ENCODE results near the gene FADS3.
A peak's percentile ranks its signal among the peaks of the same experiment; 100 is the strongest.

The FADS3 gene, protein sequence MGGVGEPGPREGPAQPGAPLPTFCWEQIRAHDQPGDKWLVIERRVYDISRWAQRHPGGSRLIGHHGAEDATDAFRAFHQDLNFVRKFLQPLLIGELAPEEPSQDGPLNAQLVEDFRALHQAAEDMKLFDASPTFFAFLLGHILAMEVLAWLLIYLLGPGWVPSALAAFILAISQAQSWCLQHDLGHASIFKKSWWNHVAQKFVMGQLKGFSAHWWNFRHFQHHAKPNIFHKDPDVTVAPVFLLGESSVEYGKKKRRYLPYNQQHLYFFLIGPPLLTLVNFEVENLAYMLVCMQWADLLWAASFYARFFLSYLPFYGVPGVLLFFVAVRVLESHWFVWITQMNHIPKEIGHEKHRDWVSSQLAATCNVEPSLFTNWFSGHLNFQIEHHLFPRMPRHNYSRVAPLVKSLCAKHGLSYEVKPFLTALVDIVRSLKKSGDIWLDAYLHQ

GRCh38 chr11:61891331-61892084, at the start of gene FADS3:
Gene FADS3 (minus strand): TSS chr11:61891545. CDS start chr11:61891381, 164 bp downstream.
- Mint-ChIP-seq H3K4me1 (peaks cover 43% of the 10 kb centered on the region), H3K27ac (peak within 1 kb of the TSS; percentile 84), H3K9me3 (peaks cover 4% of the 10 kb centered on the region), H3K27me3 (no peaks in the 10 kb centered on the region), H3K36me3 (peaks cover 12% of the 10 kb centered on the region), H3K4me3 (peak within 1 kb of the TSS; percentile 83)
- ATAC-seq = peak; percentile 85

GRCh38 chr11:61940466-61940865, 49.1 kb upstream of the FADS3 start:
- no peak for ATAC-seq
- Mint-ChIP-seq H3K27ac (no peak overlapping the region), H3K4me3 (no peak overlapping the region), H3K36me3 (no peaks in the 10 kb centered on the region), H3K9me3 (peaks cover 13% of the 10 kb centered on the region), H3K27me3 (peaks cover 27% of the 10 kb centered on the region), H3K4me1 (no peaks in the 10 kb centered on the region)

DNA sequence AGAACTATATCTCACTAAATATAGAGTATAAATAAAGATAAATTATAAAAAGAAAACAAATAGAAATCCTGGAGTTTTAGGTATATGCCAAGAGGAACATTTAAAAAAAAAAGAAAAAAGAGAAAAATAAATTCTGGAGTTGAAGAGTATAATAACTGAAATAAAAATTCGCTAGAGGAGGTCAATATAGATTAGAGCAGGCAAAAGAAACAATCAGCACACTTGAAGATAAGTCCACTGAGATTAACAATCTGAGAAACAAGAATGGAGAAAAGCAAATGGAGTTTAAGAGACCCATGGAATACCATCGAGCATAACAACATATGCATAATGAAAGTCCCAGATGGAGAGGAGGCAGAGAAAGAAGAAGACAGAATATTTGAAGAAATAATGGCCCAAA, 44.5 kb upstream of the FADS3 start:
- Mint-ChIP-seq H3K27ac (no peak overlapping the region), H3K36me3 (peaks cover 6% of the 10 kb centered on the region), H3K4me1 (no peaks in the 10 kb centered on the region), H3K4me3 (no peak overlapping the region), H3K9me3 (peaks cover 19% of the 10 kb centered on the region), H3K27me3 (peaks cover 53% of the 10 kb centered on the region)
- no peak for ATAC-seq

DNA sequence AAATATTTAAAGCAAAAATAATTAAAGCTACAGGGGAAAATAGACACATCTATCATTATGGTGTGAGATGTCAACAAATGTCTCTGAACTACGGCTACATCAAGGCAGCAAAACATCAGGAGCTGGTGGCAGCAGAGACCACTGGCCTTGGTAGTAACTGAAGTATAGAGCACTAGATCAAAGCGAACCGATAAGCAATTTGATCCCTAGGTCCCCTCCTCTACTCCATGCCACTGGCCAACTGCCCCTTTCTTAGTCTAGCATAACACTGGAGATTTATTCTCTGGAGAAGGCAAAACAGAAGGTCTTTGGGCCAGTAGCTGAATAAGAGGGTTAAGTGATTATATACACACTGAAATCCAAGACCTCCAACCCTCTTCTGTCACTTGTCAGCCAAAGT, 39.6 kb upstream of the FADS3 start:
- Mint-ChIP-seq H3K4me3 (no peak overlapping the region), H3K4me1 (no peaks in the 10 kb centered on the region), H3K27me3 (peaks cover 30% of the 10 kb centered on the region), H3K9me3 (peaks cover 8% of the 10 kb centered on the region), H3K36me3 (peaks cover 6% of the 10 kb centered on the region), H3K27ac (no peak overlapping the region)
- no peak for ATAC-seq

DNA sequence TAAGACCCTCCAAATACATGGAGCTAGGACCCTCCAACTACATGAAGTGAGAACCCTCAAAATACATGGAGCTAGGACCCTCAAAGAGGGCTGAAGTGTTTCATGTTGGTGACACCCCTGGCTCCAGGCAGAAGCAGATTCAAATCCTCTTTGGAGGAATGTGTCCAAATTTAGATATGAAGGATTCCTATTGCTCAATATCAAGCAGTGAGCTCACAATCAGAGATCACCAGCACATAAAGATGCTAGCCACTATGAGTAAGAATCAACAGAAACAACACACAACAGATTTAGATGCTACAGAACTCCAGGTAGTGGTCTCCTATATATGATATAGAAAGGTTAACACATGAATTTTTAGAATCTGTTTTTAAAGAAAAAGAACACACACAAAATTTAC, 37.3 kb upstream of the FADS3 start:
- Mint-ChIP-seq H3K4me1 (no peaks in the 10 kb centered on the region), H3K4me3 (no peak overlapping the region), H3K9me3 (peaks cover 6% of the 10 kb centered on the region), H3K27ac (no peak overlapping the region), H3K27me3 (peaks cover 21% of the 10 kb centered on the region), H3K36me3 (peaks cover 6% of the 10 kb centered on the region)
- ATAC-seq = no peak

DNA sequence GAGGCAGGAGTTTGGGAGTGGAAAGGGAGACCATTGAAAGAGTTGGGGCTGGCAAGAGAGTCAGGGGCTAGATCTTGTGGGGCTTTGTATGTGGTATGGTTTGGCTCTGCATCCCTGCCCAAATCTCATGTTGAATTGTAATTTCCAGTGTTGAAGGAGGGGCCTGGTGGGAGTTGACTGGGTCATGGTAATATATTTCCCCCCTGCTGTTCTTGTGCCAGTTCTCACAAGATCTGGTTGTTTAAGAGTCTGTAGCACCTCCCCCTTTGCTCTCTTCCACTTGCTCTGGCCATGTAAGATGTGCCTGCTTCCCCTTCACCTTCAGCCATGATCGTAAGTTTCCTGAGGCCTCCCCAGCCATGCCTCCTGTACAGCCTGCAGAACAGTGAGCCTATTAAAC, 36.2 kb upstream of the FADS3 start:
- no peak for ATAC-seq
- no peaks in the 10 kb centered on the region for H3K9me3 Mint-ChIP-seq
- H3K4me3 Mint-ChIP-seq = no peak overlapping the region

DNA sequence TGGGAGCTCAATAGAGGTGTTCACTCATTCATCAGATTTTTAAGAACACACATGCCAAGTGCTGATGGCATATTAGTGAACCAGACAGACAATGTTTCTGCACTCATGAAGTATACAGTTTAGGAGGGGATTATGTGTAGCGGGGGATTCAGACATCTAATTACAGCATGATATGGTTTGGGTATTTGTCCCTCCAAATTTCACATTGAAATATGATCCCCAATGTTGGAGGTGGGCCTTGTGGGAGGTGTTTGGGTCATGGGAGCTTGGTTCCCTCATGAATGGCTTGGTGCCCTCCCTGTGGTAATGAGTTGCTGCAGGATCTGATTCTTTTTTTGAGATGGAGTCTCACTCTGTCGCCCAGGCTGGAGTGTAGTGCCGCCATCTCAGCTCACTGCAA, 34.9 kb upstream of the FADS3 start:
- H3K9me3 Mint-ChIP-seq = no peaks in the 10 kb centered on the region
- ATAC-seq = no peak
- peaks cover 6% of the 10 kb centered on the region for H3K4me1 Mint-ChIP-seq
- H3K27ac Mint-ChIP-seq = no peak overlapping the region
- H3K4me3 Mint-ChIP-seq = no peak overlapping the region
- H3K36me3 Mint-ChIP-seq = no peaks in the 10 kb centered on the region
- H3K27me3 Mint-ChIP-seq = peaks cover 8% of the 10 kb centered on the region

More for the DNA sequence above, 36.2 kb upstream of the FADS3 start:
- Mint-ChIP-seq H3K36me3 (no peaks in the 10 kb centered on the region), H3K27ac (no peak overlapping the region), H3K27me3 (peaks cover 11% of the 10 kb centered on the region), H3K4me1 (peaks cover 5% of the 10 kb centered on the region)

- no peak for ATAC-seq
- H3K4me1 Mint-ChIP-seq = peaks cover 6% of the 10 kb centered on the region
- H3K36me3 Mint-ChIP-seq = no peaks in the 10 kb centered on the region
- H3K4me3 Mint-ChIP-seq = no peak overlapping the region
- no peaks in the 10 kb centered on the region for H3K9me3 Mint-ChIP-seq
- no peak overlapping the region for H3K27ac Mint-ChIP-seq
- peaks cover 9% of the 10 kb centered on the region for H3K27me3 Mint-ChIP-seq
These were observed 34.4 kb upstream of the FADS3 start for GRCh38 chr11:61925736-61926135.

GRCh38 chr11:61924064-61924455, 32.7 kb upstream of the FADS3 start:
- no peak overlapping the region for H3K4me3 Mint-ChIP-seq
- peaks cover 25% of the 10 kb centered on the region for H3K27me3 Mint-ChIP-seq
- no peaks in the 10 kb centered on the region for H3K36me3 Mint-ChIP-seq
- no peak overlapping the region for H3K27ac Mint-ChIP-seq
- peaks cover 6% of the 10 kb centered on the region for H3K4me1 Mint-ChIP-seq
- no peak for ATAC-seq
- no peaks in the 10 kb centered on the region for H3K9me3 Mint-ChIP-seq

GRCh38 chr11:61923166-61924063, 32.1 kb upstream of the FADS3 start:
- H3K9me3 Mint-ChIP-seq = no peaks in the 10 kb centered on the region
- ATAC-seq = no peak
- peaks cover 8% of the 10 kb centered on the region for H3K4me1 Mint-ChIP-seq
- no peak overlapping the region for H3K27ac Mint-ChIP-seq
- H3K27me3 Mint-ChIP-seq = peaks cover 32% of the 10 kb centered on the region
- H3K4me3 Mint-ChIP-seq = no peak overlapping the region
- H3K36me3 Mint-ChIP-seq = no peaks in the 10 kb centered on the region

DNA sequence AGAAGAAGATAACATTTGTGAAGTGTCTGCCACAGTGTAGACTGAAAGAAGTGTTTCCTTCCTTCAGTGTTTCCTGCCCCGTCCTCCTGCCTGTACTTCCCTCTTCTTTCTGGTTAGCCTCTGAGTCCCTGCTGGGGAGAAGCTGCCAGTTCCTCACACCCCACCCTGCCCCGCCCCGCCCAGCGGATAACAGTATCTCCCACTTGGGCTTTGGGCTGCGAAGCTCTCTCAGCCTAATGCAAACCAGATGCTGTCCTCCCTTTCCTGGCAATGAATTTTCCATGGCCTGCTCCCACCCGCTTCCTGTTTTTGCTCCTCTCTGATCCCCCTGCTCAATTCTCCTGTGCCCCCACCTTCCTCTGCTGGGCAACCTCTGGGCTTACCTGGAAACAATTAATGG, 31.2 kb upstream of the FADS3 start:
- H3K27ac Mint-ChIP-seq = no peak overlapping the region
- no peaks in the 10 kb centered on the region for H3K36me3 Mint-ChIP-seq
- H3K4me3 Mint-ChIP-seq = no peak overlapping the region
- H3K4me1 Mint-ChIP-seq = peaks cover 17% of the 10 kb centered on the region
- no peaks in the 10 kb centered on the region for H3K9me3 Mint-ChIP-seq
- H3K27me3 Mint-ChIP-seq = peaks cover 40% of the 10 kb centered on the region
- ATAC-seq = no peak

- ATAC-seq = no peak
These were observed 30.1 kb upstream of the FADS3 start for GRCh38 chr11:61921446-61921845.

GRCh38 chr11:61919705-61920631, 28.6 kb upstream of the FADS3 start:
- Mint-ChIP-seq H3K4me3 (no peak overlapping the region), H3K27me3 (peaks cover 62% of the 10 kb centered on the region), H3K27ac (no peak overlapping the region), H3K9me3 (no peaks in the 10 kb centered on the region), H3K36me3 (no peaks in the 10 kb centered on the region), H3K4me1 (peaks cover 18% of the 10 kb centered on the region)
- no peak for ATAC-seq

More at GRCh38 chr11:61921446-61921845, 30.1 kb upstream of the FADS3 start:
- Mint-ChIP-seq H3K27ac (peak overlapping the region; percentile 12), H3K27me3 (peaks cover 49% of the 10 kb centered on the region), H3K36me3 (no peaks in the 10 kb centered on the region), H3K4me1 (peaks cover 18% of the 10 kb centered on the region), H3K4me3 (no peak overlapping the region), H3K9me3 (no peaks in the 10 kb centered on the region)

All from stimulated activated memory B cell treated with anti-CD40 and anti-IgM and Interleukin-4, amounts not matched to agents 10 μg/mL and 1 μg/mL and 100 μg/mL, for 72 hours (primary cell).